Fibroblast of lung (primary cell): ENCODE data around the gene THRB. TPM values are rescaled to one million over a fixed set of nuclear protein-coding genes. Genes with fewer than 3 reads are reported as not detected.

Experiments used
- DNase-seq, 2 donors: peaks; one replicate each; pipeline versions ENCODE4 v3.0.0 to v3.0.0-alpha.2; 2010; ENCODE audit warnings: low read depth in 2 of 2
- H2AFZ ChIP-seq: 2 replicates; pipeline ENCODE4 v1.5.1; 2012; ENCODE audit warnings: low read length, control low read depth, inconsistent platforms
- H3K27ac ChIP-seq: 2 replicates; pipeline ENCODE4 v1.5.1; 2011; ENCODE audit warnings: low read length, control low read depth; ENCODE audit not compliant: insufficient read depth
- H3K27me3 ChIP-seq: 2 replicates; pipeline ENCODE4 v1.5.1; 2011; ENCODE audit warnings: mild to moderate bottlenecking, low read length; ENCODE audit not compliant: control insufficient read depth, insufficient read depth
- H3K36me3 ChIP-seq: 2 replicates; pipeline ENCODE4 v1.5.1; 2011; ENCODE audit warnings: low read length; ENCODE audit not compliant: control insufficient read depth, insufficient read depth
- H3K4me1 ChIP-seq: 2 replicates; pipeline ENCODE4 v1.5.1; 2011; ENCODE audit warnings: low read length; ENCODE audit not compliant: control insufficient read depth, insufficient read depth; ENCODE audit errors: extremely low read depth
- H3K4me2 ChIP-seq: 2 replicates; pipeline ENCODE4 v1.5.1; 2011; ENCODE audit warnings: low read length, control low read depth; ENCODE audit not compliant: insufficient read depth; ENCODE audit errors: extremely low read depth
- H3K4me3 ChIP-seq, 4 experiments: fragments of 200-600 bp in 1 of 4; sonication (generic) in 1 of 4; replicated peaks in 1 of 4; 2 replicates each; pipeline ENCODE4 v1.5.1; 2011 to 2016; ENCODE audit warnings: low read length in 4 of 4, low read depth in 3 of 4, mild to moderate bottlenecking in 3 of 4, control low read depth in 2 of 4, inconsistent platforms in 1 of 4, mixed read lengths in 1 of 4; ENCODE audit not compliant: insufficient read depth in 1 of 4; ENCODE audit errors: control extremely low read depth in 1 of 4
- H3K79me2 ChIP-seq: 2 replicates; pipeline ENCODE4 v1.5.1; 2012; ENCODE audit warnings: mild to moderate bottlenecking, low read length, inconsistent platforms; ENCODE audit not compliant: control insufficient read depth, insufficient read depth
- H3K9ac ChIP-seq: 2 replicates; pipeline ENCODE4 v1.5.1; 2011; ENCODE audit warnings: mild to moderate bottlenecking, low read length, control low read depth; ENCODE audit not compliant: insufficient read depth
- H3K9me3 ChIP-seq: 2 replicates; pipeline ENCODE4 v1.5.1; 2012; ENCODE audit warnings: low read depth, low read length; ENCODE audit not compliant: control insufficient read depth, insufficient read depth
- H4K20me1 ChIP-seq: 2 replicates; pipeline ENCODE4 v1.5.1; 2011; ENCODE audit warnings: low read length; ENCODE audit not compliant: control insufficient read depth, insufficient read depth; ENCODE audit errors: extremely low read depth
- CTCF ChIP-seq, 2 donors: IDR thresholded peaks in 1 of 2; conservative IDR thresholded peaks in 1 of 2; 1 replicate in 1 of 2; 2 replicates in 1 of 2; pipeline ENCODE4 v1.5.1; 2011 to 2012; ENCODE audit warnings: low read length in 2 of 2, control low read depth in 1 of 2, inconsistent platforms in 1 of 2, low read depth in 1 of 2, mild to moderate bottlenecking in 1 of 2
- EZH2 ChIP-seq: IDR thresholded peaks from 2 replicates; pipeline ENCODE4 v1.5.1; 2012; ENCODE audit warnings: low read length, control low read depth, mild to moderate bottlenecking; ENCODE audit errors: missing control alignments
- polyA plus RNA-seq, 2 donors: library from polyadenylated mRNA; depleted of rRNA in 1 of 2; stranded (reverse) in 1 of 2; unstranded in 1 of 2; fragments of >200 nt; gene quantifications; 2 replicates each; pipeline ENCODE4 v1.2.1, GENCODE V29; 2011 to 2012; ENCODE audit warnings: missing spikeins in 1 of 2
- total RNA-seq: library from RNA; depleted of rRNA; stranded (reverse); fragments of >200 nt; gene quantifications from 2 replicates; pipeline ENCODE4 v1.2.1, GENCODE V29; 2014

The THRB gene
- total and polyA plus RNA-seq, 2 donors (not counting 1 experiment from before 2014, with no cell fraction given) = 4.2 to 7.4 TPM

DNA sequence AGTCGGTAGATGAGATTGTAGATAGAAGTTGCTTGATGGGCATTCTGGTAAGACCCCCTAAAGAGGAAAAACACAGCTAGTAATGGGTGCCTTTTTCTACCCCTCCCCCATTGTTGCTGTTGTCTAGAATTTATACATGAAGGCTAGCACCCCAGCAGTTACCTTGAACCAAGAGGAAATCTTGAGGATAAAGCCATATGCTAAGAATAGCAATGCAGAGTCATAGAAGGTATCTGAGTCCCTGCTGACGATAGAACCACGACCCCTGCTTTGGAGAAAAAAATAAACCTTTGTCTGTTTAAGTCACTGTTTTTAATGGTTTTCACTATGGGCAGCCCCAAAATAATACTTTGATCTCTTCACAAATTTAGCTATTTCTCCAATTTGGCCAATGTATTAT lies 162.6 kb downstream of the THRB start:
- no peak overlapping the region for H2AFZ ChIP-seq
- no peak overlapping the region for H3K4me3 ChIP-seq
- H3K4me1 ChIP-seq = no peaks in the 10 kb centered on the region
- no peak for TF ChIP-seq CTCF (conservative IDR thresholded peaks at IDR 0.05 in 1 of 2, IDR thresholded peaks at IDR 0.05 in 1 of 2; ENCODE audit: low read depth in 1 of 2, low read length in 2 of 2)
- no peak for TF ChIP-seq EZH2
- no peak for DNase-seq
- H3K27me3 ChIP-seq = no peaks in the 10 kb centered on the region
- H3K9ac ChIP-seq = no peak overlapping the region
- no peak overlapping the region for H3K27ac ChIP-seq
- H3K9me3 ChIP-seq = no peaks in the 10 kb centered on the region
- H3K79me2 ChIP-seq = no peaks in the 10 kb centered on the region
- no peak overlapping the region for H3K4me2 ChIP-seq
- no peaks in the 10 kb centered on the region for H3K36me3 ChIP-seq
- H4K20me1 ChIP-seq = no peaks in the 10 kb centered on the region

DNA sequence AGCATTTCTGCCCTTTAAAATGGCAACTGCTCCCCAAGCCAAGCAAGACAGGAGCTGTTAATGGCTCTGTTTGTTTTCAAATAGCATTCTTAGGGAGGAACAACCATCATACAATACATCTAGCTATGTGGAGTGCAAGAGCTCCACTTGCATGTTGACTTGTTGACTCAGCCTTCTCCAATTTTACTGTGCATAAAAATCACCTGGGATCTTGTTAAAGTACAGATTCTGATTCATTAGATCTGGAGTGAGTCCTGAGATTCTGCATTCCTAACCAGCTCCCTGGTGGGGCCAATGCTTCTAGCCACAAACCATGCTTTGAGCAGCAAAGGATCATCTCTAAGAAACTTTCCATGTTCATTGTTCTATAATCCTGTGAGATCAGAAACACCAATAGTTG lies 171.4 kb downstream of the THRB start:
- Histone ChIP-seq H3K4me3 (no peak overlapping the region), H3K9me3 (no peaks in the 10 kb centered on the region), H3K27me3 (no peaks in the 10 kb centered on the region), H2AFZ (no peak overlapping the region), H3K27ac (no peak overlapping the region), H3K9ac (no peak overlapping the region), H3K4me1 (no peaks in the 10 kb centered on the region), H3K4me2 (no peak overlapping the region), H4K20me1 (no peaks in the 10 kb centered on the region), H3K79me2 (no peaks in the 10 kb centered on the region), H3K36me3 (no peaks in the 10 kb centered on the region)
- no peak for DNase-seq
- TF ChIP-seq CTCF (conservative IDR thresholded peaks at IDR 0.05 in 1 of 2, IDR thresholded peaks at IDR 0.05 in 1 of 2; ENCODE audit: low read depth in 1 of 2, low read length in 2 of 2) (no peak), EZH2 (no peak)

DNA sequence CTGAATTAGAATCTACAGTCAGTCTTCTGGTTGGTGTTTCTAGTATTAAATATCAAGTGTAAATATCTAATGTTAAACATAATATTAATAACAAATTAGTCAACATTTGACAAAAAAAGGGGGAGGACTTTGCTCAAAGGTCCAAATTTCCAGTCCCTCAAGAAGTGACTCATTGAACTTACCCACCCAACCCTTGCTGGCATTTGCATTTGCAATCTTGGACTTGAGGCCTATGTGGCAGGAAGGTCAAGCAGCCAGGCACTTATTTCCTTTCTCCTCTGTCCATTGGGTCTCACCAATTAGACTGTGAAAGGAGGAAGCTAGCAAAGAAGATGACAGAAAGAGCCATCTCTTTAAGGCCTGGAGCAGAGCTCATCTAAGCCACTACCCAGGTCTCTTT lies 174.0 kb downstream of the THRB start:
- DNase-seq = no peak
- Histone ChIP-seq H3K27ac (no peak overlapping the region), H3K9me3 (no peaks in the 10 kb centered on the region), H3K4me1 (no peaks in the 10 kb centered on the region), H3K27me3 (no peaks in the 10 kb centered on the region), H3K9ac (no peak overlapping the region), H2AFZ (no peak overlapping the region), H3K36me3 (no peaks in the 10 kb centered on the region), H3K4me3 (no peak overlapping the region), H4K20me1 (no peaks in the 10 kb centered on the region), H3K4me2 (no peak overlapping the region), H3K79me2 (no peaks in the 10 kb centered on the region)
- no peak for TF ChIP-seq CTCF (conservative IDR thresholded peaks at IDR 0.05 in 1 of 2, IDR thresholded peaks at IDR 0.05 in 1 of 2; ENCODE audit: low read depth in 1 of 2, low read length in 2 of 2)
- TF ChIP-seq EZH2 = no peak
